GM19438 (cell line): ENCODE results near the gene KIFC3.
"Not testable (repeated sequence)": the region's sequence is repeated elsewhere in the genome, so short reads cannot be mapped to it uniquely, and the experiment has no call there.

Experiments
- ATAC-seq: cut with Tn5 transposase; IDR thresholded peaks from one replicate; pipeline ENCODE4 v1.9.1; 2021; ENCODE audit warnings: low read depth; ENCODE audit not compliant: unreplicated experiment

Gene KIFC3

GRCh38 chr16:57825298-57826044, 23.2 kb upstream of the KIFC3 start:
- ATAC-seq = no peak

- no peak for ATAC-seq
These were observed 22.6 kb upstream of the KIFC3 start for GRCh38 chr16:57824888-57825287.

- no peak for ATAC-seq
These were observed 21.5 kb upstream of the KIFC3 start for GRCh38 chr16:57823836-57824235.

- ATAC-seq = no peak
These were observed 20.6 kb upstream of the KIFC3 start for GRCh38 chr16:57822856-57823255.

- no peak for ATAC-seq
These were observed 19.8 kb upstream of the KIFC3 start for GRCh38 chr16:57822018-57822553.

- ATAC-seq = no peak
These were observed 19.1 kb upstream of the KIFC3 start for GRCh38 chr16:57821149-57821971.

GRCh38 chr16:57818377-57819064, 16.2 kb upstream of the KIFC3 start:
- no peak for ATAC-seq

- no peak for ATAC-seq
These were observed 15.4 kb upstream of the KIFC3 start for GRCh38 chr16:57817680-57818079.

GRCh38 chr16:57815987-57816745, 13.9 kb upstream of the KIFC3 start:
- ATAC-seq = no peak

- ATAC-seq = no peak
These were observed 12.6 kb upstream of the KIFC3 start for GRCh38 chr16:57814896-57815295.

GRCh38 chr16:57813466-57813865, 11.2 kb upstream of the KIFC3 start:
- ATAC-seq = no peak

GRCh38 chr16:57811340-57811739, 9.0 kb upstream of the KIFC3 start:
- not testable (repeated sequence) for ATAC-seq

- ATAC-seq = peak; percentile 100
These were observed 8.1 kb upstream of the KIFC3 start for GRCh38 chr16:57810197-57811031.

GRCh38 chr16:57809276-57810196, 7.2 kb upstream of the KIFC3 start:
- ATAC-seq = no peak

- ATAC-seq = no peak
These were observed 6.4 kb upstream of the KIFC3 start for GRCh38 chr16:57808589-57809228.

- ATAC-seq = no peak
These were observed 5.8 kb upstream of the KIFC3 start for GRCh38 chr16:57807968-57808528.

- ATAC-seq = no peak
These were observed 5.1 kb upstream of the KIFC3 start for GRCh38 chr16:57807252-57807967.
